ENCODE measurements around the gene WDR93.

The WDR93 gene

DNA sequence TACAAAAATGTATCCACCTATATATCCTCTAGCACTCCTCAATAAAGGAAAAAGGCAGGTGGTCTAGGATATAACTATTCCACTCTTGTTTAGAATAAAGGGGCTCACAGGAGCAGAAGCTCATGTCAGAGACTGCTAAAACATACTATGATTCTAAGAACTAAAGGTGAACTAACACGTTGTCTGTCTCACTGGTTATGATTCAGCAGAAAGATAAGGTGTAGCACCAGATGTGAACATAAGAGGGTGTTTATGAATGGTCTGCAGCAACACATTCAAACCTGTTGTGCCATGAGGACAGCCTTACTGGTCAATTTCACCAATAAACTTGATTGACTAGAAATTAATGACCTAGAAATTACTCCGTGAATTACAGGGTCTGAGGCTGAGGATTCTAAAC is 4.6 kb upstream of the WDR93 start:
- no peak for ATAC-seq
- no peak for TF ChIP-seq ZNF70 (CRISPR knock-in tag; IDR thresholded peaks at IDR 0.05)
- TF ChIP-seq, protein P1, sequence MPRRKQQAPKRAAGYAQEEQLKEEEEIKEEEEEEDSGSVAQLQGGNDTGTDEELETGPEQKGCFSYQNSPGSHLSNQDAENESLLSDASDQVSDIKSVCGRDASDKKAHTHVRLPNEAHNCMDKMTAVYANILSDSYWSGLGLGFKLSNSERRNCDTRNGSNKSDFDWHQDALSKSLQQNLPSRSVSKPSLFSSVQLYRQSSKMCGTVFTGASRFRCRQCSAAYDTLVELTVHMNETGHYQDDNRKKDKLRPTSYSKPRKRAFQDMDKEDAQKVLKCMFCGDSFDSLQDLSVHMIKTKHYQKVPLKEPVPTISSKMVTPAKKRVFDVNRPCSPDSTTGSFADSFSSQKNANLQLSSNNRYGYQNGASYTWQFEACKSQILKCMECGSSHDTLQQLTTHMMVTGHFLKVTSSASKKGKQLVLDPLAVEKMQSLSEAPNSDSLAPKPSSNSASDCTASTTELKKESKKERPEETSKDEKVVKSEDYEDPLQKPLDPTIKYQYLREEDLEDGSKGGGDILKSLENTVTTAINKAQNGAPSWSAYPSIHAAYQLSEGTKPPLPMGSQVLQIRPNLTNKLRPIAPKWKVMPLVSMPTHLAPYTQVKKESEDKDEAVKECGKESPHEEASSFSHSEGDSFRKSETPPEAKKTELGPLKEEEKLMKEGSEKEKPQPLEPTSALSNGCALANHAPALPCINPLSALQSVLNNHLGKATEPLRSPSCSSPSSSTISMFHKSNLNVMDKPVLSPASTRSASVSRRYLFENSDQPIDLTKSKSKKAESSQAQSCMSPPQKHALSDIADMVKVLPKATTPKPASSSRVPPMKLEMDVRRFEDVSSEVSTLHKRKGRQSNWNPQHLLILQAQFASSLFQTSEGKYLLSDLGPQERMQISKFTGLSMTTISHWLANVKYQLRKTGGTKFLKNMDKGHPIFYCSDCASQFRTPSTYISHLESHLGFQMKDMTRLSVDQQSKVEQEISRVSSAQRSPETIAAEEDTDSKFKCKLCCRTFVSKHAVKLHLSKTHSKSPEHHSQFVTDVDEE (CRISPR knock-in tag; IDR thresholded peaks at IDR 0.05) = no peak
- no peak for TF ChIP-seq SNAI2 (CRISPR knock-in tag; IDR thresholded peaks at IDR 0.05)
- no peak for TF ChIP-seq ARNTL (CRISPR knock-in tag; IDR thresholded peaks at IDR 0.05; ENCODE audit: borderline replicate concordance, low read depth)
- no peak for TF ChIP-seq RARB (CRISPR knock-in tag; IDR thresholded peaks at IDR 0.05)
- no peak for TF ChIP-seq BACH2 (CRISPR knock-in tag; IDR thresholded peaks at IDR 0.05; ENCODE audit: borderline replicate concordance)
- no peak for TF ChIP-seq GLIS3 (CRISPR knock-in tag; IDR thresholded peaks at IDR 0.05)
- TF ChIP-seq, protein P2, sequence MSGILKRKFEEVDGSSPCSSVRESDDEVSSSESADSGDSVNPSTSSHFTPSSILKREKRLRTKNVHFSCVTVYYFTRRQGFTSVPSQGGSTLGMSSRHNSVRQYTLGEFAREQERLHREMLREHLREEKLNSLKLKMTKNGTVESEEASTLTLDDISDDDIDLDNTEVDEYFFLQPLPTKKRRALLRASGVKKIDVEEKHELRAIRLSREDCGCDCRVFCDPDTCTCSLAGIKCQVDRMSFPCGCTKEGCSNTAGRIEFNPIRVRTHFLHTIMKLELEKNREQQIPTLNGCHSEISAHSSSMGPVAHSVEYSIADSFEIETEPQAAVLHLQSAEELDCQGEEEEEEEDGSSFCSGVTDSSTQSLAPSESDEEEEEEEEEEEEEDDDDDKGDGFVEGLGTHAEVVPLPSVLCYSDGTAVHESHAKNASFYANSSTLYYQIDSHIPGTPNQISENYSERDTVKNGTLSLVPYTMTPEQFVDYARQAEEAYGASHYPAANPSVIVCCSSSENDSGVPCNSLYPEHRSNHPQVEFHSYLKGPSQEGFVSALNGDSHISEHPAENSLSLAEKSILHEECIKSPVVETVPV (CRISPR knock-in tag; IDR thresholded peaks at IDR 0.05) = no peak
- TF ChIP-seq, protein P3, sequence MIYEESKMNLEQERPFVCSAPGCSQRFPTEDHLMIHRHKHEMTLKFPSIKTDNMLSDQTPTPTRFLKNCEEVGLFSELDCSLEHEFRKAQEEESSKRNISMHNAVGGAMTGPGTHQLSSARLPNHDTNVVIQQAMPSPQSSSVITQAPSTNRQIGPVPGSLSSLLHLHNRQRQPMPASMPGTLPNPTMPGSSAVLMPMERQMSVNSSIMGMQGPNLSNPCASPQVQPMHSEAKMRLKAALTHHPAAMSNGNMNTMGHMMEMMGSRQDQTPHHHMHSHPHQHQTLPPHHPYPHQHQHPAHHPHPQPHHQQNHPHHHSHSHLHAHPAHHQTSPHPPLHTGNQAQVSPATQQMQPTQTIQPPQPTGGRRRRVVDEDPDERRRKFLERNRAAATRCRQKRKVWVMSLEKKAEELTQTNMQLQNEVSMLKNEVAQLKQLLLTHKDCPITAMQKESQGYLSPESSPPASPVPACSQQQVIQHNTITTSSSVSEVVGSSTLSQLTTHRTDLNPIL (CRISPR knock-in tag; IDR thresholded peaks at IDR 0.05; ENCODE audit: low read depth) = no peak
- TF ChIP-seq ZNF8 (CRISPR knock-in tag; IDR thresholded peaks at IDR 0.05) = no peak
- no peak for TF ChIP-seq ZNF565 (CRISPR knock-in tag; conservative IDR thresholded peaks at IDR 0.05; ENCODE audit: low read depth)
- no peak for TF ChIP-seq CSDC2 (CRISPR knock-in tag; IDR thresholded peaks at IDR 0.05)
- no peak for TF ChIP-seq TOX (CRISPR knock-in tag; IDR thresholded peaks at IDR 0.05; ENCODE audit: borderline replicate concordance)
- TF ChIP-seq PPARA (CRISPR knock-in tag; IDR thresholded peaks at IDR 0.05; ENCODE audit: borderline replicate concordance) = no peak
- TF ChIP-seq TCF4 (CRISPR knock-in tag; IDR thresholded peaks at IDR 0.05; ENCODE audit: borderline replicate concordance) = no peak
- TF ChIP-seq OSR1 (CRISPR knock-in tag; IDR thresholded peaks at IDR 0.05) = no peak
- TF ChIP-seq, protein P4, sequence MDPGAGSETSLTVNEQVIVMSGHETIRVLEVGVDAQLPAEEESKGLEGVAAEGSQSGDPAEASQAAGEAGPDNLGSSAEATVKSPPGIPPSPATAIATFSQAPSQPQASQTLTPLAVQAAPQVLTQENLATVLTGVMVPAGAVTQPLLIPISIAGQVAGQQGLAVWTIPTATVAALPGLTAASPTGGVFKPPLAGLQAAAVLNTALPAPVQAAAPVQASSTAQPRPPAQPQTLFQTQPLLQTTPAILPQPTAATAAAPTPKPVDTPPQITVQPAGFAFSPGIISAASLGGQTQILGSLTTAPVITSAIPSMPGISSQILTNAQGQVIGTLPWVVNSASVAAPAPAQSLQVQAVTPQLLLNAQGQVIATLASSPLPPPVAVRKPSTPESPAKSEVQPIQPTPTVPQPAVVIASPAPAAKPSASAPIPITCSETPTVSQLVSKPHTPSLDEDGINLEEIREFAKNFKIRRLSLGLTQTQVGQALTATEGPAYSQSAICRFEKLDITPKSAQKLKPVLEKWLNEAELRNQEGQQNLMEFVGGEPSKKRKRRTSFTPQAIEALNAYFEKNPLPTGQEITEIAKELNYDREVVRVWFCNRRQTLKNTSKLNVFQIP (CRISPR knock-in tag; IDR thresholded peaks at IDR 0.05; ENCODE audit: borderline replicate concordance, low read depth) = no peak
- TF ChIP-seq, protein P5, sequence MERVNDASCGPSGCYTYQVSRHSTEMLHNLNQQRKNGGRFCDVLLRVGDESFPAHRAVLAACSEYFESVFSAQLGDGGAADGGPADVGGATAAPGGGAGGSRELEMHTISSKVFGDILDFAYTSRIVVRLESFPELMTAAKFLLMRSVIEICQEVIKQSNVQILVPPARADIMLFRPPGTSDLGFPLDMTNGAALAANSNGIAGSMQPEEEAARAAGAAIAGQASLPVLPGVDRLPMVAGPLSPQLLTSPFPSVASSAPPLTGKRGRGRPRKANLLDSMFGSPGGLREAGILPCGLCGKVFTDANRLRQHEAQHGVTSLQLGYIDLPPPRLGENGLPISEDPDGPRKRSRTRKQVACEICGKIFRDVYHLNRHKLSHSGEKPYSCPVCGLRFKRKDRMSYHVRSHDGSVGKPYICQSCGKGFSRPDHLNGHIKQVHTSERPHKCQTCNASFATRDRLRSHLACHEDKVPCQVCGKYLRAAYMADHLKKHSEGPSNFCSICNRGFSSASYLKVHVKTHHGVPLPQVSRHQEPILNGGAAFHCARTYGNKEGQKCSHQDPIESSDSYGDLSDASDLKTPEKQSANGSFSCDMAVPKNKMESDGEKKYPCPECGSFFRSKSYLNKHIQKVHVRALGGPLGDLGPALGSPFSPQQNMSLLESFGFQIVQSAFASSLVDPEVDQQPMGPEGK (CRISPR knock-in tag; IDR thresholded peaks at IDR 0.05; ENCODE audit: borderline replicate concordance) = no peak
- no peak for TF ChIP-seq ZFP30 (CRISPR knock-in tag; IDR thresholded peaks at IDR 0.05)

DNA sequence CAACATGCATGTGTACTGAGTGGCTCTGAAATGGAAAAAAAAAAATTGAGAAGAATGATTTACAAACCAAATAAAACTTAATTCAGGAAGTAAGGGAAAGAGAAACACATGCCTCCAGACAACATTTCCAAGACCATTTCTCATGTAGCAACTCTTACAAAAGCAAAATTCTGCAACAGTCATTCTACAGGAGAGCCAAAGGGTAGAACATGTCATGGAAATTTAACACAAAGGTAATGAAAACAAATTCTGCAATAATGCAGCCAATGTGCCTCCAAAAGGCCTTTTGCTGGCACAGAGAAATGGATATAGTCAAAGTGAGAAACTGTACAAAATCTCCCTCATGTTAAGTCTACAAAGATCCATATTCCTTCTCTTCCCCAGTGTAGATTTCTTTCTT is 4.1 kb upstream of the WDR93 start:
- ATAC-seq = no peak
- no peak for TF ChIP-seq ESRRG (CRISPR knock-in tag; IDR thresholded peaks at IDR 0.05)
- TF ChIP-seq, protein P4 (CRISPR knock-in tag; IDR thresholded peaks at IDR 0.05; ENCODE audit: borderline replicate concordance, low read depth) = no peak
- TF ChIP-seq TCF4 (CRISPR knock-in tag; IDR thresholded peaks at IDR 0.05; ENCODE audit: borderline replicate concordance) = no peak
- no peak for TF ChIP-seq GLIS3 (CRISPR knock-in tag; IDR thresholded peaks at IDR 0.05)
- TF ChIP-seq SNAI2 (CRISPR knock-in tag; IDR thresholded peaks at IDR 0.05) = no peak
- TF ChIP-seq, protein P2 (CRISPR knock-in tag; IDR thresholded peaks at IDR 0.05) = no peak
- no peak for TF ChIP-seq ISL1 (CRISPR knock-in tag; IDR thresholded peaks at IDR 0.05)
- TF ChIP-seq, protein P1 (CRISPR knock-in tag; IDR thresholded peaks at IDR 0.05) = no peak
- TF ChIP-seq OSR1 (CRISPR knock-in tag; IDR thresholded peaks at IDR 0.05) = no peak
- no peak for TF ChIP-seq ZNF565 (CRISPR knock-in tag; conservative IDR thresholded peaks at IDR 0.05; ENCODE audit: low read depth)
- TF ChIP-seq TOX (CRISPR knock-in tag; IDR thresholded peaks at IDR 0.05; ENCODE audit: borderline replicate concordance) = no peak
- TF ChIP-seq ZFP30 (CRISPR knock-in tag; IDR thresholded peaks at IDR 0.05) = no peak
- TF ChIP-seq RARB (CRISPR knock-in tag; IDR thresholded peaks at IDR 0.05) = no peak
- TF ChIP-seq PPARA (CRISPR knock-in tag; IDR thresholded peaks at IDR 0.05; ENCODE audit: borderline replicate concordance) = no peak
- TF ChIP-seq ARNTL (CRISPR knock-in tag; IDR thresholded peaks at IDR 0.05; ENCODE audit: borderline replicate concordance, low read depth) = no peak
- no peak for TF ChIP-seq ZNF70 (CRISPR knock-in tag; IDR thresholded peaks at IDR 0.05)
- TF ChIP-seq CSDC2 (CRISPR knock-in tag; IDR thresholded peaks at IDR 0.05) = no peak

All from SK-N-SH treated with all-trans-retinoic acid at 6 μM for 48 hours (cell line).